HepG2 (cell line): ENCODE results near the gene DPM1. TPM values are rescaled to one million over a fixed set of nuclear protein-coding genes. Genes with fewer than 3 reads are reported as not detected.
A peak's percentile ranks its signal among the peaks of the same experiment; 100 is the strongest.

Experiments used
- CENPT ChIP-seq: sonication (generic); formaldehyde crosslinking; IDR thresholded peaks from 2 replicates; pipeline ENCODE4 v1.8.0; 2022; ENCODE audit warnings: low read depth, mild to moderate bottlenecking, moderate library complexity, missing genetic modification reagents
- GABPB1 ChIP-seq: IDR thresholded peaks from 2 replicates; pipeline ENCODE4 v1.6.1; 2016; ENCODE audit warnings: mild to moderate bottlenecking, missing genetic modification reagents, moderate library complexity, missing compliant biosample characterization
- HMGXB4 ChIP-seq, 2 experiments: sonication (generic) in 1 of 2; formaldehyde crosslinking in 1 of 2; IDR thresholded peaks; 2 replicates each; pipeline versions ENCODE4 v1.4.0 to v1.6.1; 2018 to 2020; ENCODE audit warnings: missing genetic modification reagents in 2 of 2, borderline replicate concordance in 1 of 2, low read depth in 1 of 2, mild to moderate bottlenecking in 1 of 2, missing biosample characterization in 1 of 2
- NR2C2 ChIP-seq: sonication (generic); formaldehyde crosslinking; IDR thresholded peaks from 2 replicates; pipeline ENCODE4 v1.4.0; 2020; ENCODE audit warnings: missing genetic modification reagents, mild to moderate bottlenecking, moderate library complexity, borderline replicate concordance
- PHF20 ChIP-seq: sonication (generic); formaldehyde crosslinking; IDR thresholded peaks from 2 replicates; pipeline ENCODE4 v1.5.0; 2020; ENCODE audit warnings: mild to moderate bottlenecking, missing genetic modification reagents
- POGZ ChIP-seq: sonication (generic); formaldehyde crosslinking; IDR thresholded peaks from 2 replicates; pipeline ENCODE4 v1.4.0; 2020; ENCODE audit warnings: mild to moderate bottlenecking, missing genetic modification reagents
- TEAD2 ChIP-seq: sonication (generic); formaldehyde crosslinking; IDR thresholded peaks from 2 replicates; pipeline ENCODE4 v1.9.0; 2021; ENCODE audit warnings: missing genetic modification reagents
- XBP1 ChIP-seq: sonication (generic); formaldehyde crosslinking; IDR thresholded peaks from 2 replicates; pipeline ENCODE4 v1.5.0; 2020; ENCODE audit warnings: missing genetic modification reagents
- ZFP62 ChIP-seq: sonication (generic); formaldehyde crosslinking; IDR thresholded peaks from 2 replicates; pipeline ENCODE4 v1.4.0; 2020; ENCODE audit warnings: missing genetic modification reagents
- ZNF142 ChIP-seq: sonication (generic); formaldehyde crosslinking; IDR thresholded peaks from 2 replicates; pipeline ENCODE4 v1.4.0; 2020; ENCODE audit warnings: missing genetic modification reagents
- ZNF30 ChIP-seq: sonication (generic); formaldehyde crosslinking; IDR thresholded peaks from 2 replicates; pipeline ENCODE4 v1.5.0; 2020; ENCODE audit warnings: mild to moderate bottlenecking, missing genetic modification reagents
- ZNF33B ChIP-seq: sonication (generic); formaldehyde crosslinking; IDR thresholded peaks from 2 replicates; pipeline ENCODE4 v1.5.1; 2020; ENCODE audit warnings: mild to moderate bottlenecking, missing genetic modification reagents
- ZNF362 ChIP-seq: sonication (generic); formaldehyde crosslinking; IDR thresholded peaks from 2 replicates; pipeline ENCODE4 v1.4.0; 2020; ENCODE audit warnings: missing genetic modification reagents, mild to moderate bottlenecking, borderline replicate concordance
- ZNF616 ChIP-seq: sonication (generic); formaldehyde crosslinking; IDR thresholded peaks from 2 replicates; pipeline ENCODE4 v1.5.0; 2020; ENCODE audit warnings: low read depth, mild to moderate bottlenecking, missing genetic modification reagents
- ZNF678 ChIP-seq: sonication (generic); formaldehyde crosslinking; IDR thresholded peaks from 2 replicates; pipeline ENCODE4 v1.4.0; 2020; ENCODE audit warnings: mild to moderate bottlenecking, missing genetic modification reagents
- polyA plus RNA-seq, 8 experiments: library from polyadenylated mRNA; depleted of rRNA in 3 of 8; stranded (reverse) in 7 of 8; unstranded in 1 of 8; fragments of >200 nt; fragmentation: Illumina TruSeq in 4 of 8; extraction: Trizol in 4 of 8; gene quantifications; 2 replicates each; pipeline versions ENCODE4 v1.2.1 to v1.2.3, GENCODE V29; 2011 to 2016; ENCODE audit warnings: low read depth in 4 of 8, missing spikeins in 1 of 8, mixed read lengths in 1 of 8; ENCODE audit not compliant: insufficient read depth in 1 of 8
- total RNA-seq, 5 experiments: library from RNA; depleted of rRNA; stranded (reverse); fragments of >200 nt; fragmentation: Illumina TruSeq; extraction: Trizol; gene quantifications; 2 replicates each; pipeline ENCODE4 v1.2.3, GENCODE V29; 2016; ENCODE audit warnings: low read depth in 1 of 5

Gene DPM1
- total and polyA plus RNA-seq, 2 of the 13 experiments (the other 11 are each of a cell fraction or from before 2014, with no cell fraction given) = 83.2 to 161 TPM

DNA sequence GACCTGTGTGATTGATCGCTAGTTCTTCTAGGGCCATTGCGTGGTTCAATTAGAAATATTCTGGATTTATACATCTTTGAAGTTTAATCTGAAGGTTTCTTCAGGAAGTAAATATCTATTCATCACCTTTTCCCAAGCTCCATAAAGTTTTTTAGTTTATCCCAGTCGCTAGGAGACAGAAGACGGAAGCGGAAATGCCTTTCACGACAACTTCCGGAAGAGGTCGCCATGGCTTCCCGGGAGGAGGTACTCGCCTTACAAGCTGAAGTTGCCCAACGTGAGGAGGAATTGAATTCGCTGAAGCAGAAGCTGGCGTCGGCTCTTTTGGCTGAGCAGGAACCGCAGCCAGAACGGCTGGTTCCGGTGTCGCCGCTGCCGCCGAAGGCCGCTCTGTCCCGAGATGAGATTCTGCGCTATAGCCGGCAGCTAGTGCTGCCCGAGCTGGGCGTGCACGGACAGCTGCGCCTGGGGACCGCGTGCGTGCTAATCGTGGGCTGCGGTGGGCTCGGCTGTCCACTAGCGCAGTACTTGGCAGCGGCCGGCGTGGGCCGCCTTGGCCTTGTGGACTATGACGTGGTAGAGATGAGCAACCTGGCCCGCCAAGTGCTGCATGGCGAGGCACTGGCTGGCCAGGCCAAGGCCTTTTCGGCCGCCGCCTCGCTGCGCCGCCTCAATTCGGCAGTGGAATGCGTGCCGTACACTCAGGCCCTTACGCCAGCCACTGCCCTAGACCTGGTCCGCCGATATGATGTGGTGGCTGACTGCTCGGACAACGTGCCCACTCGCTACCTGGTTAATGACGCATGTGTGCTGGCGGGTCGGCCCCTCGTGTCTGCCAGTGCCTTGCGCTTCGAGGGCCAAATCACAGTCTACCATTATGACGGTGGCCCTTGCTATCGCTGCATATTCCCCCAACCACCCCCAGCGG lies 547 bp upstream of the DPM1 start, which contains the start of gene MOCS3 (continued):
- TF ChIP-seq ZNF142 (CRISPR knock-in tag) (no peak), ZNF362 (CRISPR knock-in tag) (peak; percentile 47; the same call in 1 of the 2 replicates), GABPB1 (CRISPR knock-in tag) (peak; percentile 95), ZNF678 (CRISPR knock-in tag) (peak; percentile 92; the same call in 1 of the 2 replicates), ZNF30 (0 out of 2 replicates have a peak, but pooled peaks have one; percentile 15), CENPT (0 out of 2 replicates have a peak, but pooled peaks have one; percentile 2), POGZ (CRISPR knock-in tag) (0 out of 2 replicates have a peak, but pooled peaks have one; percentile 40), PHF20 (CRISPR knock-in tag) (peak; percentile 96), ZNF33B (CRISPR knock-in tag) (no peak; the same call in 1 of the 2 replicates), XBP1 (CRISPR knock-in tag) (0 out of 2 replicates have a peak, but pooled peaks have one; percentile 78), TEAD2 (CRISPR knock-in tag) (0 out of 2 replicates have a peak, but pooled peaks have one; percentile 58), ZNF616 (CRISPR knock-in tag) (peak; percentile 46; the same call in 1 of the 2 replicates), NR2C2 (CRISPR knock-in tag) (peak; percentile 97), HMGXB4 (CRISPR knock-in tag; IDR thresholded peaks at IDR 0.05; ENCODE audit: borderline replicate concordance in 1 of 2, low read depth in 1 of 2) (peak in 1 of 2 experiments; percentile 48; a peak in 2 of 4 replicates), ZFP62 (peak; percentile 91; the same call in 1 of the 2 replicates)
